Right renal pelvis (tissue), 4 donors: ENCODE results near the gene FOLH1. TPM values are rescaled to one million over a fixed set of nuclear protein-coding genes. Genes with fewer than 3 reads are reported as not detected.
A peak's percentile ranks its signal among the peaks of the same experiment; 100 is the strongest.
"Not testable (repeated sequence)": the region's sequence is repeated elsewhere in the genome, so short reads cannot be mapped to it uniquely, and the experiment has no call there.

Experiments used
- DNase-seq, 4 donors: peaks; one replicate each; pipeline ENCODE4 v3.0.0-alpha.2; 2013; ENCODE audit warnings: low read depth in 4 of 4, low spot score in 3 of 4, missing footprints in 1 of 4
- polyA plus RNA-seq, 4 donors: library from polyadenylated mRNA; unstranded; fragments of 120-200 nt; gene quantifications; one replicate each; pipeline ENCODE4 v1.2.1, GENCODE V29; 2013; ENCODE audit not compliant: insufficient read length in 4 of 4

The FOLH1 gene
- 10 to 100 TPM; 15.7 to 27.1 (median 19.8) TPM for polyA plus RNA-seq

DNA sequence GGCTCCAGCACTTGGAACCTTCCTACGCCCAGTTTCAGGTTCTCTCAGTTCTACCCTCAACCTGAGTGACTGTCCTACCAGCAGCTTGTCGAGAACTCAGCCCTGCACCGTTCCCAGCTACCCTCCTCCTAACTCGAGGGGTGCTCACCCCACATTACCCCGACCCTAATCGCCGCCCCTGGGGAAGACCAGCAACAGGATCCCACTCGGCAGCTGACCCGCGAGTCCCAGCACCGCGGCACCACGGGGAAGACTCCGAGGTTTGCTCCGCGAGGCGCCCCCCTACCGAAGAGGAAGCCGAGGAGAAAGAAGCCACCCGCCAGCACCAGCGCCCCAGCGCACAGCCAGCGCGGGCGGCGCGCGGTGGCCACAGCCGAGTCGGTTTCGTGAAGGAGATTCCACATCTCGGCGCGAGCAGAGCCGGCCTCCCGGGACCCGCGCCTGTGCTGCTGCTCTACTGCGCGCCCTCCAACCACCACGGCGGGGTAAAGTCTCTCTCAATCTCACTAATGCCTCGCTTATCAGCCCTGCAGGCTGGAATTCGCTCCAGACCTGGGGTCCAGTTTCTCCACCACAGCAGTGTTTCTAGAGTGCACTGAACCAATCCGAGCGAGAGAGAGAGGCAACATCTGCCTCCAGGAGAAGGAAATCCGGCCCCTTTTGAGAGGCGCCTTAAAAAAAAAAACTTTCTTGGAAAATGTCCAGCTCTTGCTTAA, at the start of gene FOLH1:
Gene FOLH1, minus strand, starts transcription at position 597 of the 716 bp plus-strand sequence. Its CDS starts 193 bp downstream, at position 404.
- peak; percentile 45 to 59 (median 50) for DNase-seq

DNA sequence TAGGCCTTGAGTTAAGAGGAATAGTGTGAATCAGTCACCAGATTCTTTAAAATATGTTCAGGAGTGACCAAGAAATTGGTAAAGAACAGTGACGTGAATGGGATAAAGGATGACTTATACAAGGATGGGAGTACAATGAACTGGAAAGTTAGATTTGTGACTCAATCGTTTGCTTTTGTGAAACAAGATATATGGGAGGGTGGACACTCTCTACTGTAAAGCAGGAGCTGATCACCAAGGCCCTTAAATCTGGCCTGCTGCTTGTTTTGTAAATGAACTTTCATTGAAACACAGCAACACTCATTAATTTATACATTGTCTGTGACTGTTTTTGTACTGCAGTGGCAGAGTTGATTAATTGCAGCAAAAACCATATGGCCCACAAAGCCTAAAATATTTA, 46.7 kb upstream of the FOLH1 start:
- DNase-seq = not testable (repeated sequence)

DNA sequence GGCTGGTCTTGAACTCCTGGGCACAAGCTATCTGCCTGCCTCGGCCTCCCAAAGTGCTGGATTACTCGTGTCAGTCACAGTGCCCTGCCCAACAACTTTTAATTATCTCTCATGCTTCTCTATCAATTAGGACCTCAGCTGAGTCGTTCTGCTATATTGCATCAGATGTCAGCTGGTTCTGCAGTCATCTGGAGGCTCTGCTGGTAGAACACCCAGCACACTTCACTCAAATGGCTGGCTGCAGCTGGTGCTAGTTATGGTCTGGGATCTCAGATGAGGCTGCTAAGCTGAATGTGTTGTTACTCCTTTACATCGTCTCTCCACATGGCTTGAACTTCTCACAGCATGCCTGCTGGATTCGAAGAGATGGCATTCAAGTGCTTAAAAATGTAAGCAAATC, 42.8 kb upstream of the FOLH1 start:
- not testable (repeated sequence) for DNase-seq

DNA sequence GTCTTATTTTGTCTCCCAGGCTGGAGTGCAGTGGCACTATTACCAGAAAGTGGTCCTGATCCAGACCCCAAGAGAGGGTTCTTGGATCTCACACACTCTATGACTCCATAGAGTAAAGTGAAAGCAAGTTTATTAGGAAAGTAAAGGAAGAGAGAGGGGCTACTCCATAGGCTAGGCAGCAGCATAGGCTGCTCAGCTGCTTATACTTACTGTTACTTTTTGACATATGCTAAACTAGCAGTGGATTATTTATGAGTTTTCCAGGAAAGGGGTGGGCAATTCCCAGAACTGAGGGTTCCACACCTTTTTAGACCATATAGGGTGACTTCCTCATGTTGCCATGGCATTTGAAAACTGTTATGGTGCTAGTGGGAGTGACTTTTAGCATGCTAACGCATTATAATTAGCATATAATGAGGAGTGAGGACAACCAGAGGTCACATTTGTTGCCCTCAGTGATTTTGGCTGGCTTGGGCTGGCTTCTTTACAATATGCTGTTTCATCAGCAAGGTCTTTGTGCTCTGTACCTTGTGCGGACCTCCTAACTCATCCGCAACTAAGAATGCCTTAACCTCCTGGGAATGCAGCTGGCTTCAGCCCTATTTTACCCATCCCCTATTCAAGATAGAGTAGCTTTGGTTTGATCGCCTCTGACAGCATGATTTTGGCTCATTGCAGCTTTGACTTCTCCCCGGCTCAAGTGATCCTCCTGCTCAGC, 42.2 kb upstream of the FOLH1 start:
- not testable (repeated sequence) for DNase-seq

DNA sequence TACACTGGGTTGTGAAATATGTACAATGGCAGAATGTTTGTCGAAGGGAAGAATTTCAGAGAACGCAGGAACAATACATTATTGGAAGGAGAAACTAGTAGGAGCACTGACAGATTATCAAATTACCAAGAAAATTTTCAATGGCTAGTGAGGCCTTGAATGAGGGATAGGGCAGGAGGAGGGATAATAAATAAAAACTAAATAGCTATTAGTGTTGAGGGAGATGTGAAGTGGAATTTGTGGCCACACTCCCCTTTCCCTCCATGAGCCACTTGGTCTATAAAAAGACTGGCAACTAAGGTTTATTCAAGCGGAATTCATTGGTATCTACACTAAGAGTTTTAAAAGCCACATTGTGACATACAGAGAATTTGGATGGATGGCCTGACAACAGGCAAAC, 41.0 kb upstream of the FOLH1 start:
- not testable (repeated sequence) for DNase-seq

DNA sequence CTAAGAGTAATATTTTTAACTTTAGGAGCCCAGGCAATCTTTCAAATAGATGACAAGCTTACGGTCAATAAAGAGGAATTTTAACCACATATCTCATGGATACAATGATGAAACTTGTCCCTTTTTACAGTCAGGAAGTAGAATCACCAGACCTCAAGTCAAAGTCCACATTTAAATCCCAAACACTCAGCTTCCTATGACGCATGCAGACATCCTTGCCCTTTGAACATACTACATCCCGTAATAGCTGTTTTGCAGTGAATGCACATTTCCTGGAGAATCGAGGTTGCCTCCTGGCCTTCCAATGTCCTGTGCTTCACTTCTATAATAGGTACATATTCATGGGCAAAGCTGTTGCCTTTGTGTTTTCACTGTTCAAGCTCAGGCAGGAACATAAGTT, 25.3 kb upstream of the FOLH1 start:
- not testable (repeated sequence) for DNase-seq

DNA sequence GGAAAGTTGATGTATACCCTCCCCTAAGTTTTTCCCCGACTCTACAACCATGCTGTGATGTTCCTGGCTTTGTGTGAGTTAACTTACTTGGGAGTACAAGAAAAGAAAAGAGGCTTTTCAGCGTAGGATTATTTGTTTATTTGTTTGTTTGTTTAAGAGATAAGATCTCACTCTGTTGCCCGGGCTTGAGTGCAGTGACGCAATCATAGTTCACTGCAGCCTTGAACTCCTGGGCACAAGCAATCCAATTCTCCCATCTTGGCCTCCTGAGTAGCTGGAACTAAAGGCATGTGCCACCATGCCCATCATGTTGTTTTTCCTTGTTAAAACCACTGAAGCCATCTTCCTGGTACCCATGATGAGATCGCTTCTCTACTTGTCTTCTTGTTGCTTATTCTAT, 24.6 kb upstream of the FOLH1 start:
- not testable (repeated sequence) for DNase-seq

DNA sequence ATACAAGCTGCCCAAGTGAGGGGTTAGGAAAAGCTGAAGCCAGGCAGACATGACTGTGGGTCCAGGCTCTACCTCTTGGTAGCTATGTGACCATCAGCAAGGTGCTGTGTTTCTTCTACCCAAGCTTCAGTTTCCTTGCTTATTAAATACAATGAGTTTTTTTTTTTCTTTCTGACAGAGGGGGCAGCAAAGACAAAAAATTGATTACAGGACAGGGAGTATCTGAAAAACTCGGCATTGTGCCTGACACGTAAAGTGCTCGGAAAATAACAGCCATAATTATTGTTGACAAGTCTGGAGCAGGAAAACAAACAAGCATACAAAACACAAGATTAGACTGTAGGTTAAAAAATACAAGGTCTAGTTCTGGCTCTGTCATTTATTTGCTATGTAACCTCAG, 23.3 kb upstream of the FOLH1 start:
- DNase-seq = not testable (repeated sequence)

DNA sequence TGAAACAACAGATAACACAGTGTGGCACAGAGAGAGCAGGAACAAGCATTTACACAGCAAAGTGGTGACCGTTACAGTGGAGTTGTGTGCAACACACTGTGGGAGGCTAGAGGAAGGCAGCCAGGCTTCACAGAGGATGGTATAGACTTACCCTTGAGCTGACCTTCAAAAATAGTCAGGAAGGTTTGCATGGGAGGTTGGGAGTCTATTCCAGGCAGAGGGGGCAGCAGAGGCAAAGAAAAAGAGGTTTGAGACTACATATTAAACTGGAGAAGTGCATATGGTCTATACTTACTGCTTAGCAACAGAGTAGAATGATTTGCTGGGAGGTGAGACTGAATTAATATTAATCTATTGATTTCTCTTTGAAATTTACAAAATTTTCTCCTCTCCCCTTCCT, 22.1 kb upstream of the FOLH1 start:
- DNase-seq = peak in 1 of 4 donors; percentile 25

DNA sequence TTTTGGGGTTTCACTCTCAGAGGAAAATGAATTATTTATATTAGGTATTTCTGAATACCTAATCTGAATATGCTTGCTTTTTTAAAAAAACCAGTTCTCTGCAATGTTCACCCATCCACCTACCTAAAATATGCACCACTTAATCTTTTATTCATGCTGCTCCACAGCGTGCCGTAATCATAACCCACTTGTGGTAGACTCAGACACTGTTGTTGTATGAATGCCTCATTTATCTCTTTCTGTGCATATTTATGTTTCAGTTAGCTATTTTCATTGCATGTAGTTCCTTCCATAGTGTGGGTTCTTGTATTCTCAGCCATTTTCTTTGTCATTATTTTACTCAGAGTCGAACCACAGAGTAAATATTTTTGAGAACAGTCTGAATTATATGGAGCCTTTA, 21.6 kb upstream of the FOLH1 start:
- not testable (repeated sequence) for DNase-seq

DNA sequence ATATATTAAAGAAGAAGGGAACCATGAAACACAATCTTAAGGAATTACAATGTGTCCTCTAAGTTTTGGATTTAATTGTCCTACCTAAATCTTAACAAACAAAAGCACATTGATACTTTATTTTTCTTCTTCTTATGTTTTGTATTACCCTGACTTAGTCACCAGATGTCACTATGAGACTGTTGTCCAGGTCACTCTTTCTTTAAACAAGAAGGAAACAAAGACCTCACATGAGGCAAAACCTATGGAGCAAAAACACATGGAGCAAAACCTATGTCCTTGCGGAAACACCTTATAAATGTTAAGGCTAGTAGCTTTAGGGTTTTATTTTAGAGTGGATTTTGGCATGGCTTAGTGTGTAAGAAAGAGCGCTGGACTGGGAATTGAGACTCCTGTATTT, 20.7 kb upstream of the FOLH1 start:
- DNase-seq = not testable (repeated sequence)

DNA sequence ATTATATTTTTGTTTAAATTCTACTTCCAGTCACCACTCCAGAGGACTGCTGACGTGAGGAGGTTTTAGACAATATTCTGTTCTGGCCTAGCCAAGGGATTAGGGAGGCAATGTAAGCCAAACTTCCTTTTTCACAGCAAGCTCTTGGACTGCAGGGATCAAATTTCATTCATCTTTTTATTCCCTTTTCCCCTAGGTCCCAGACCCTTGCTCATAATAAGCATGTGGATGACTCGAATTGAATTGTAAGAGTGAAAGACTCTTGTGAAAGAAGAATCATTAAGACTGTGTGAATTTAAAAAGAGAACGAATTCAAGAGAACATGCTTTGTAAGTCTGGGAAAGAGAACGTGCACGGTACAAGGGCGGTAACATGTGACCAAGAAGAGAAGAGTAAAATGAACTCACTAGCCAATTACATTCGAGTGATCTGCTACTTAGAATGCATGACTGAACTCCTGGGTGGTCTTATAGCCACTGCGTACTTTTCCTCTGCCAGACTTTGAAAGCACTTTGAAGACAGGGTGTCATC, 16.9 kb upstream of the FOLH1 start:
- not testable (repeated sequence) for DNase-seq

DNA sequence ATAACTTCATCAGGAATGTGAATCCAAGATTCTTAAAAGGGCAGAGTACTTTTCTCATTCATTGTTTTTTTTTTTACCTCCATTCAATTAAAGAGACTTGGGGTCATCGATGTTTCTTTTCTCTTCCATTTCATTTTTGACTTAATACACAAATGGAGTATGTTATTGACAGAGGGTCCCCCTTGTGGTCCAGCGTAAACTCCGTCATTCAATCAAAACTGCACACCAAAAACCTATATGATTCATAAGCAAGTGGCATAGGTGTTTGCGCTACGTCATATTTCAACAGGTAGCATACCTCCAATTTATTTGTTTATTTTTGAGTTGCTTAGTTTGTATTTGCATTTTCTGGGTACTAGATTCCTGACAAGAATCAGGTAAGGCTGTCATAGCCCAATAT, 12.7 kb upstream of the FOLH1 start:
- DNase-seq = no peak

DNA sequence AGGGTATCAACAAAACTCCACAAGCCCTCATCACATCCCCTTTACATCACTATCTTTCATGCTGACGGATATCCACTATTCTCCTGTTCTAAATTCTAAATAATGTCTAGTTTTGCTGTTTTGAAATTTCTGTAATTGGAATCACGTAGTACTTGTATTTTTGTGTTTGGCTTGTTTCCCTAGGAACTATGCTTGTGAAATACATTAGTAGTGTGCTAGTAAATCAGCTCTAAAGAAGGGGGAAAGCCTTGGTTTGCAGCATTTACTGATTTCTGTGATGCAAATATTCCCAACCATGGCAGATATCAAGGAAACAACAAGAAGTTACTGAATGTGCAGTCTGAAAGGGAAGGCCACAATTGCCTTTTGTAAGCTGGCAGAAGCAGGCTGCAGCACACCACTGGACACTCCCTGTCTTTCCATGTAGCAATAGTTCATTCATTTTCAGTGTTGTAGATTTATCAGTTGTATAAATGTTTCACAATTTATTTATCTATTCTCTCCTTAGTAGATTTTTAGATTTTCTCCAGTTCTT, 4.7 kb upstream of the FOLH1 start:
- DNase-seq = no peak

DNA sequence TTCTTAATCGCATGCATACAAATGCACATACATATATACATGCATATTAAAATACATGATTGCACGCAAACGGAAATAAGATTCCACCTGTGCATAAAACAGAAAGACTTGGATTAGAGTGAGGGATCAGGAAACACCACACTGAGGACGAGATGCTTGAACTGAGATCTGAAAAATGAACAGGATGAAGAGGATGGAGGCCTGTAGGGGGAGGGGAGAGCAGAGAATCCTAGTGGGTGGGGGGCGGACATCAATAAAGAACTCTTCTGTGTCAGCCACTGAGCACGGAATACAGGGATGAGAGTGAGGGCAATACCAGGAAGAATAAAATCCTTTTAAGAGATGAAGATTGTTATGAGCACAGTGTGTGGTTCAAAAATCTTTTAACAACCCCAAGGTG, 1.4 kb downstream of the FOLH1 start:
- not testable (repeated sequence) for DNase-seq

DNA sequence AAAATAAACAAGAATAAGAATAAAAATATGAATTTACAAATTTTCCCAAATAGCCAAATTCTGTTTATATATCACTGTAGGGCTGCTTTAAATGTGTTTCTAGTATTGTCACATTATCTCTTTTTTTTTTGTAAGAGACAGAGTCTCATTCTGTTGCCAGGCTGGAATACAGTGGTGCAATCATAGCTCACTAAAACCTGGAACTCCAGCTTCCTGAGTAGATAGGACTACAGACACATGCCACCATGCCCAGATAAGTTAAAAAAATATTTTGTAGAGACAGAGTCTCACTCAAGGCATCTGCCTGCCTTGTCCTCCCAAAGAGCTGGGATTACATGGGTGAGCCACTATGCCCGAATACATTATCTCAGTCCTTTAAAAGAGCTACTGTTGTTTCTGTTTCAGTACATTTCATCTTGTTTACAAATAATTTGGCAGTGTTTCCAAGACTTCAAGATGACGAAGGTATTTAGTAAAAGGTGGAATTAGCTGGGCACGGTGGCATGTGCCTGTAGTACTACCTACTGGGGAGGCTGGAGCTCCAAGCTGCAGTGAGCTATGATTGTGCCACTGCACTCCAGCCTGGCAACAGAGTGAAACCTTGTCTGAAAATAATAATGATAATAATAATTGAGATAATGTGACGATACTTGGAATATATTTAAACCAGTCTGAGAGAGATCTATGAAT, 6.0 kb downstream of the FOLH1 start:
- no peak for DNase-seq

DNA sequence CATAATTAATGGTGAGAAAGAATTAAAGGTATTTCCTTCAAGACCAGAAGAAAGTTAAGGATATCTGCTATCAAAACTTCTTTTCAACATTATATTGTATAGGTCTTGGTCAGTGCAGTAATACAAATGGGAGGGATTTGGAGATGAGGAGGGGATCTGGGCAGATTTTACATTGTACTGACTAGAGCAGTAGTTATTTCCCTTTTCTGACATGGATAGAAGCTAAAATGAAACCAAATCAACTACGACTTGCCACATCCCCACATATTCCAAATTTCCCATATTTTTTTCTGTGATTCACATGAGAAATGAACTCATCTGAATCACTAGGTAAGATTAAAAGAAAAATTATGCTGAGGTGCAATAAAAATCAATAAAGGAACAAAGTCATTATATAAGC, 11.6 kb downstream of the FOLH1 start:
- DNase-seq = not testable (repeated sequence)

DNA sequence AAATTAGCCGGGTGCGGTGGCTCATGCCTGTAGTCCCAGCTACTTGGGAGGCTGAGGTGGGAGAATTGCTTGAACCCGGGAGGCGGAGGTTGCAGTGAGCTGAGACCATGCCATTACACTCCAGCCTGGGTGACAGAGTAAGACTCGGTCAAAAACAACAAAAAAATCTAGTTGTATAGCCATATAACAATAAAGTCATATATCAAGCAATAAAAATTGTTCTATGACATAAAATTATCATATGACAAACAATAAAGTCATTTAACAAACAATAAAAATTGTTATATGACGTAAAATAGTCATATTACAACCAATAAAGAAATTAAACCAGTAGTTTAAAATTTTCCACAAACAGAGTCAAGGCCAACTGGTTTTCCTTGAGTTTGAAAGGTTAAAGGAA, 12.4 kb downstream of the FOLH1 start:
- not testable (repeated sequence) for DNase-seq

DNA sequence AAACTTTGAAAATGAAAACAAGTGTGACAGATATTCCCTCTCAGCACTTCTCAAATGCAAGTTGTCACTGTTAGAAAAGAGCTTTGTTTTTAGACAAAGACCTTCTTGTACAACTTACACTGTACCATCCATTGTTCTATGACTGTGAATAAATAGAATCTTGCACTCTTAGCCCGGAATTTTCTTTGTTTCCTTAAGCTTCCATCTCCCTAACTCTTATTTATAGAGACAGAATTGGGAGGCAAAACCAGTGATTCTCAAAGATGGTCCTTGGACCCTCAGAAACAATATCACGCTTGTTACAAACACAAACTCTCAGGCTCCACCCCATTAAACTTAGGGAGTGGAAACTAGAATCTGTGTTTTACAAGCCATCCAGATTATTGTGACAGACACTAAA, 18.1 kb downstream of the FOLH1 start:
- not testable (repeated sequence) for DNase-seq

DNA sequence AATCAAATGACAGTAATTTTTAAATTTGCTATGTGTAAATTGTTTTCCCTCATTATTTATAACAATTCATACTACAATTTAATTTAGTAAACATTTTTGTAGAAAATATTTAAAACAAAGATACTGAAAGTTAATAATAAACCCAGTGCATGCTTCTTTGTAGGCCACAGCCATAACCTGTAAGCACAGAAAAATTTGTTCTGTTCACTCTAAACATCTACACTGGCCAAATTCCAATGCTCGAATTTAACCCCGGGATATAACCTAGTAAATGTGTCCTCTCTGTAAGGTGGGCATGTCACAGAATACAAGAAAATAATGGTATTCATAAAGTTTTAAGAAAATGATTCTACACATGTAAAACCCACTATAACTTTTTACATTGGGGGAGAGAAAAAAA, 22.2 kb downstream of the FOLH1 start:
- DNase-seq = not testable (repeated sequence)

DNA sequence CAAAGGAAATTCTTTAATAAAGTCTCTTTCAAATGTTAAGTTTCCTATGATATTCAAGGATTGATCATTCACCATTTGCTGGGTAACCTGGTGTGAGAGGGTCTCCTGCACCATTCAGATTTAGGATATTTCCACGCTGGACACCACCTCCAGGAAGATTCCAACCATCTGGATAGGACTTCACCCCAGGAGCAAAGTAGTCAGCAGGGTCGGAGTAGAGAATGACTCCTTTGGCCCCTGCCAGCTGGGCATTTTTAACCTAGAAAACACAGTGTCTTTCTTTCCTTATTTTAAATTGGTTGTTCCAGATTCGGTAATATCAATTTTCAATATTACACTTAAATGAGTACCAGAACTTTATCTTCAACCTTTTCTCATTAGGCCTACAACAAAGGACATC, 22.8 kb downstream of the FOLH1 start:
- not testable (repeated sequence) for DNase-seq
